ENCODE measurements around the gene AP2A1. TPM values are rescaled to one million over a fixed set of nuclear protein-coding genes. Genes with fewer than 3 reads are reported as not detected.

The AP2A1 gene
- polyA plus RNA-seq, 2 of the 4 experiments (the other 2 are of a cell fraction): 36.6 to 58.6 TPM

DNA sequence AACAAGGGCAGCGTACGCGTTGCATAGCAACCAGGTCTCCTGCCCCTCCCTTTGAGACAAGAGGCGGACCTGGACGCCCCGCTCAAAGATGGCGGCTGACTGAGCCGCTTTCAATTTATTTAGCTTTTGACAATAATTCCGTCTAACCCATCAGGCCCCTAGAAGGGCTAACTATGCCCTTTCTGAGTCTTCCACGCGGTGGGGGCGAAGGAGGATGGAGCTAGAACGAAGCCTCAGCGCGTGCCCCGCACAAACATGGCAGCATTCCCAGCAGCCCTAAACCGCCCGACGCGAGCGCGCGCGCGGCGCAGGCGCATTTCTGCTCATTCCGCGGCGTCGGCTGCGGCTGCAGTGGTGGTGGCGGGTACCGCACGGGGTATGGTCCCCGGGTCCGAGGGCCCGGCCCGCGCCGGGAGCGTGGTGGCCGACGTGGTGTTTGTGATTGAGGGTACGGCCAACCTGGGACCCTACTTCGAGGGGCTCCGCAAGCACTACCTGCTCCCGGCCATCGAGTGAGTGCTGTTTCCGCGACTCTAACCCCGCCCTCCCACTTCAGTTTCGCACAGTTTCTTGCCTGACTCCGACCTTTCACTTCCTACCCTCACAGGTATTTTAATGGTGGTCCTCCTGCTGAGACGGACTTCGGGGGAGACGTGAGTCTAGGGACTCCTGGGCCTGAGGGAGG, 51.3 kb downstream of the AP2A1 start, which contains the start of gene MED25 (continued):
- TF ChIP-seq, protein P1, sequence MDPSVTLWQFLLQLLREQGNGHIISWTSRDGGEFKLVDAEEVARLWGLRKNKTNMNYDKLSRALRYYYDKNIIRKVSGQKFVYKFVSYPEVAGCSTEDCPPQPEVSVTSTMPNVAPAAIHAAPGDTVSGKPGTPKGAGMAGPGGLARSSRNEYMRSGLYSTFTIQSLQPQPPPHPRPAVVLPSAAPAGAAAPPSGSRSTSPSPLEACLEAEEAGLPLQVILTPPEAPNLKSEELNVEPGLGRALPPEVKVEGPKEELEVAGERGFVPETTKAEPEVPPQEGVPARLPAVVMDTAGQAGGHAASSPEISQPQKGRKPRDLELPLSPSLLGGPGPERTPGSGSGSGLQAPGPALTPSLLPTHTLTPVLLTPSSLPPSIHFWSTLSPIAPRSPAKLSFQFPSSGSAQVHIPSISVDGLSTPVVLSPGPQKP (IDR thresholded peaks at IDR 0.05; ENCODE audit: low read depth, low read length): no peak
- no peak for TF ChIP-seq NR3C1 (IDR thresholded peaks at IDR 0.05)
- TF ChIP-seq, protein P2, sequence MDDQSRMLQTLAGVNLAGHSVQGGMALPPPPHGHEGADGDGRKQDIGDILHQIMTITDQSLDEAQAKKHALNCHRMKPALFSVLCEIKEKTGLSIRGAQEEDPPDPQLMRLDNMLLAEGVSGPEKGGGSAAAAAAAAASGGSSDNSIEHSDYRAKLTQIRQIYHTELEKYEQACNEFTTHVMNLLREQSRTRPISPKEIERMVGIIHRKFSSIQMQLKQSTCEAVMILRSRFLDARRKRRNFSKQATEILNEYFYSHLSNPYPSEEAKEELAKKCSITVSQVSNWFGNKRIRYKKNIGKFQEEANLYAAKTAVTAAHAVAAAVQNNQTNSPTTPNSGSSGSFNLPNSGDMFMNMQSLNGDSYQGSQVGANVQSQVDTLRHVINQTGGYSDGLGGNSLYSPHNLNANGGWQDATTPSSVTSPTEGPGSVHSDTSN (IDR thresholded peaks at IDR 0.05): no peak
- no peak for TF ChIP-seq RNF2 (IDR thresholded peaks at IDR 0.05; ENCODE audit: borderline replicate concordance, low read depth)
- TF ChIP-seq NPAS2 (CRISPR knock-in tag; IDR thresholded peaks at IDR 0.05; ENCODE audit: borderline replicate concordance): no peak
- TF ChIP-seq HEYL (CRISPR knock-in tag; IDR thresholded peaks at IDR 0.05): no peak
- peak; percentile 47; the same call in 1 of the 2 replicates for TF ChIP-seq HOXB13 (CRISPR knock-in tag; IDR thresholded peaks at IDR 0.05; ENCODE audit: low read depth)
- TF ChIP-seq RCOR1 (IDR thresholded peaks at IDR 0.05; ENCODE audit: low read depth, low read length): no peak
- no peak for TF ChIP-seq ZNF302 (CRISPR knock-in tag; IDR thresholded peaks at IDR 0.05)
- no peak for TF ChIP-seq ZC3H11A (IDR thresholded peaks at IDR 0.05)
- TF ChIP-seq ZSCAN20 (CRISPR knock-in tag; IDR thresholded peaks at IDR 0.05): no peak
- no peak; the same call in 1 of the 2 replicates for TF ChIP-seq HOXA7 (CRISPR knock-in tag; IDR thresholded peaks at IDR 0.05)
- TF ChIP-seq POLR2A (IDR thresholded peaks at IDR 0.05; ENCODE audit: low read length): peak; percentile 93
- peak; percentile 11; the same call in 1 of the 2 replicates for TF ChIP-seq TFCP2L1 (CRISPR knock-in tag; IDR thresholded peaks at IDR 0.05)
- no peak for TF ChIP-seq EHF (CRISPR knock-in tag; IDR thresholded peaks at IDR 0.05)
- TF ChIP-seq, protein P3, sequence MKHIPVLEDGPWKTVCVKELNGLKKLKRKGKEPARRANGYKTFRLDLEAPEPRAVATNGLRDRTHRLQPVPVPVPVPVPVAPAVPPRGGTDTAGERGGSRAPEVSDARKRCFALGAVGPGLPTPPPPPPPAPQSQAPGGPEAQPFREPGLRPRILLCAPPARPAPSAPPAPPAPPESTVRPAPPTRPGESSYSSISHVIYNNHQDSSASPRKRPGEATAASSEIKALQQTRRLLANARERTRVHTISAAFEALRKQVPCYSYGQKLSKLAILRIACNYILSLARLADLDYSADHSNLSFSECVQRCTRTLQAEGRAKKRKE (CRISPR knock-in tag; IDR thresholded peaks at IDR 0.05; ENCODE audit: low read depth): no peak
- TF ChIP-seq, protein P4, sequence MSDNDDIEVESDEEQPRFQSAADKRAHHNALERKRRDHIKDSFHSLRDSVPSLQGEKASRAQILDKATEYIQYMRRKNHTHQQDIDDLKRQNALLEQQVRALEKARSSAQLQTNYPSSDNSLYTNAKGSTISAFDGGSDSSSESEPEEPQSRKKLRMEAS (IDR thresholded peaks at IDR 0.05): peak; percentile 55
- TF ChIP-seq, protein P5, sequence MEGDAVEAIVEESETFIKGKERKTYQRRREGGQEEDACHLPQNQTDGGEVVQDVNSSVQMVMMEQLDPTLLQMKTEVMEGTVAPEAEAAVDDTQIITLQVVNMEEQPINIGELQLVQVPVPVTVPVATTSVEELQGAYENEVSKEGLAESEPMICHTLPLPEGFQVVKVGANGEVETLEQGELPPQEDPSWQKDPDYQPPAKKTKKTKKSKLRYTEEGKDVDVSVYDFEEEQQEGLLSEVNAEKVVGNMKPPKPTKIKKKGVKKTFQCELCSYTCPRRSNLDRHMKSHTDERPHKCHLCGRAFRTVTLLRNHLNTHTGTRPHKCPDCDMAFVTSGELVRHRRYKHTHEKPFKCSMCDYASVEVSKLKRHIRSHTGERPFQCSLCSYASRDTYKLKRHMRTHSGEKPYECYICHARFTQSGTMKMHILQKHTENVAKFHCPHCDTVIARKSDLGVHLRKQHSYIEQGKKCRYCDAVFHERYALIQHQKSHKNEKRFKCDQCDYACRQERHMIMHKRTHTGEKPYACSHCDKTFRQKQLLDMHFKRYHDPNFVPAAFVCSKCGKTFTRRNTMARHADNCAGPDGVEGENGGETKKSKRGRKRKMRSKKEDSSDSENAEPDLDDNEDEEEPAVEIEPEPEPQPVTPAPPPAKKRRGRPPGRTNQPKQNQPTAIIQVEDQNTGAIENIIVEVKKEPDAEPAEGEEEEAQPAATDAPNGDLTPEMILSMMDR (IDR thresholded peaks at IDR 0.05): no peak
- TF ChIP-seq CBX8 (IDR thresholded peaks at IDR 0.05): no peak
- peak; percentile 65; the same call in 1 of the 2 replicates for TF ChIP-seq PHF8 (IDR thresholded peaks at IDR 0.05; ENCODE audit: borderline replicate concordance, low read depth)
- TF ChIP-seq, protein P6, sequence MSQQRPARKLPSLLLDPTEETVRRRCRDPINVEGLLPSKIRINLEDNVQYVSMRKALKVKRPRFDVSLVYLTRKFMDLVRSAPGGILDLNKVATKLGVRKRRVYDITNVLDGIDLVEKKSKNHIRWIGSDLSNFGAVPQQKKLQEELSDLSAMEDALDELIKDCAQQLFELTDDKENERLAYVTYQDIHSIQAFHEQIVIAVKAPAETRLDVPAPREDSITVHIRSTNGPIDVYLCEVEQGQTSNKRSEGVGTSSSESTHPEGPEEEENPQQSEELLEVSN (IDR thresholded peaks at IDR 0.05; ENCODE audit: borderline replicate concordance, low read depth): peak; percentile 64; the same call in 1 of the 2 replicates
- TF ChIP-seq EHMT2 (IDR thresholded peaks at IDR 0.05; ENCODE audit: low read depth): no peak
- 0 out of 2 replicates have a peak, but pooled peaks have one; percentile 29 for TF ChIP-seq FOXS1 (CRISPR knock-in tag; IDR thresholded peaks at IDR 0.05)
- no peak for TF ChIP-seq CBX2 (IDR thresholded peaks at IDR 0.05; ENCODE audit: borderline replicate concordance, low read depth)
- TF ChIP-seq ZFP36 (IDR thresholded peaks at IDR 0.05; ENCODE audit: borderline replicate concordance, partially characterized antibody): no peak
- TF ChIP-seq FOSB (CRISPR knock-in tag; IDR thresholded peaks at IDR 0.05): no peak
- TF ChIP-seq, protein P7, sequence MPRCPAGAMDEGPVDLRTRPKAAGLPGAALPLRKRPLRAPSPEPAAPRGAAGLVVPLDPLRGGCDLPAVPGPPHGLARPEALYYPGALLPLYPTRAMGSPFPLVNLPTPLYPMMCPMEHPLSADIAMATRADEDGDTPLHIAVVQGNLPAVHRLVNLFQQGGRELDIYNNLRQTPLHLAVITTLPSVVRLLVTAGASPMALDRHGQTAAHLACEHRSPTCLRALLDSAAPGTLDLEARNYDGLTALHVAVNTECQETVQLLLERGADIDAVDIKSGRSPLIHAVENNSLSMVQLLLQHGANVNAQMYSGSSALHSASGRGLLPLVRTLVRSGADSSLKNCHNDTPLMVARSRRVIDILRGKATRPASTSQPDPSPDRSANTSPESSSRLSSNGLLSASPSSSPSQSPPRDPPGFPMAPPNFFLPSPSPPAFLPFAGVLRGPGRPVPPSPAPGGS (IDR thresholded peaks at IDR 0.05): 0 out of 3 replicates have a peak, but pooled peaks have one; percentile 59

All from A549 (cell line).